ENCODE data around the gene PTPRU. TPM values are rescaled to one million over a fixed set of nuclear protein-coding genes. Genes with fewer than 3 reads are reported as not detected.

The PTPRU gene
- total RNA-seq, 6 experiments from 2014 or later: 5.6 to 8.1 (median 7.0) TPM

DNA sequence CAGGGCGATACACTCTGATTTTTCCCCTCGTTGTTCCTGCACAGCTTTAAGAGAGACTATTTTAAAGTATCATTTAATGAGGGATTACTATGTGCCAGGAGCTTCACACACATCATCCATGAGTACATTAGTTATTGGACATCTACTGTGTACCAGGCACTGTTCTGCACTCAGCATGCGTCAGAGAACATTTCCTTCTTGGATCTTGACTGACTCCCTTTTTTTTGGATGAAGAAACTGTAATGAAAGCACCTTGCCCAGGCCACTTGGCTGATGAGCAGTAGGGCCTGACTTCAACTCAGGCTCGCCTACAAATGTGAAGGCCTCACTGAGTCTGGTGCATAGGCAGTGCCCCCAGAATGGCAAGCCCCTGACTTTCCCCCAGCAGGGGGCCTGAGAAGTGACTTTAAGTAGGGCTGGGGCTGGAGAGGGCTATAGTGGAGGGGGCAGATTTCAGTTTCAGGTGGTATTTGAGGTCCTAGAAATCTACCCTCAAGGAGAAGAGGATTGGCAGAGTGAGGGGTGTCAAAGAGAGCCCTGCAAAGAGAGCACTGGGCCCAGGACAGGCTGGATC lies 50.0 kb downstream of the PTPRU start:
- peaks cover 21% of the 10 kb centered on the region for H3K4me1 Mint-ChIP-seq (ENCODE audit: low read depth)
- no peak overlapping the region for H3K4me3 Mint-ChIP-seq
- H3K27me3 Mint-ChIP-seq (ENCODE audit: insufficient read depth): peaks cover 3% of the 10 kb centered on the region; the same call in 1 of the 2 replicates
- H3K36me3 Mint-ChIP-seq (ENCODE audit: low read depth): no peaks in the 10 kb centered on the region
- TF ChIP-seq, protein P1, sequence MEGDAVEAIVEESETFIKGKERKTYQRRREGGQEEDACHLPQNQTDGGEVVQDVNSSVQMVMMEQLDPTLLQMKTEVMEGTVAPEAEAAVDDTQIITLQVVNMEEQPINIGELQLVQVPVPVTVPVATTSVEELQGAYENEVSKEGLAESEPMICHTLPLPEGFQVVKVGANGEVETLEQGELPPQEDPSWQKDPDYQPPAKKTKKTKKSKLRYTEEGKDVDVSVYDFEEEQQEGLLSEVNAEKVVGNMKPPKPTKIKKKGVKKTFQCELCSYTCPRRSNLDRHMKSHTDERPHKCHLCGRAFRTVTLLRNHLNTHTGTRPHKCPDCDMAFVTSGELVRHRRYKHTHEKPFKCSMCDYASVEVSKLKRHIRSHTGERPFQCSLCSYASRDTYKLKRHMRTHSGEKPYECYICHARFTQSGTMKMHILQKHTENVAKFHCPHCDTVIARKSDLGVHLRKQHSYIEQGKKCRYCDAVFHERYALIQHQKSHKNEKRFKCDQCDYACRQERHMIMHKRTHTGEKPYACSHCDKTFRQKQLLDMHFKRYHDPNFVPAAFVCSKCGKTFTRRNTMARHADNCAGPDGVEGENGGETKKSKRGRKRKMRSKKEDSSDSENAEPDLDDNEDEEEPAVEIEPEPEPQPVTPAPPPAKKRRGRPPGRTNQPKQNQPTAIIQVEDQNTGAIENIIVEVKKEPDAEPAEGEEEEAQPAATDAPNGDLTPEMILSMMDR (IDR thresholded peaks at IDR 0.05): no peak
- H3K27ac Mint-ChIP-seq: no peak overlapping the region
- no peak for DNase-seq
- no peaks in the 10 kb centered on the region for H3K9me3 Mint-ChIP-seq

DNA sequence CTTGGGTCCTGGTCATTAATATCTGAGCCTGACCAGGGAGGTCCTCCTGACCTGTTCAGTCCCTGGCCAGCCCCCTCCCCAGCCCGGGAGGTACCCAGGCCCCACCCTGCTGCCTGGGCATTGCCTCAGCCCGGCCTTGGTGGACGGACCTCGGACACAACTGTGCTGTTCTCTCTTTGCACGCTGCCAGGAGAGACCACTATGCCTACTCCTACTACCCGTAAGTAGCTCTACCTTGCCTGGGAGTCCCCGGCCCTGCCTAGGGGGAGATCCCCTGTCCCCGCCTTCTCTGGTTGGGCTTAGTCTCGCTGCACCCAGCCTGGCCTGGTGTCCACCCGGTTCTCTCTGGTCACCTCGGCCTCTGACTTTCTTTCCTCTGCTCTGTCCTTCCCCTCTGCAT lies 53.2 kb downstream of the PTPRU start:
- DNase-seq: no peak
- Mint-ChIP-seq H3K9me3 (no peaks in the 10 kb centered on the region), H3K36me3 (ENCODE audit: low read depth) (no peaks in the 10 kb centered on the region), H3K4me3 (no peak overlapping the region), H3K27me3 (ENCODE audit: insufficient read depth) (peaks cover 3% of the 10 kb centered on the region; the same call in 1 of the 2 replicates), H3K27ac (no peak overlapping the region), H3K4me1 (ENCODE audit: low read depth) (peaks cover 10% of the 10 kb centered on the region)
- TF ChIP-seq, protein P1 (IDR thresholded peaks at IDR 0.05): no peak

DNA sequence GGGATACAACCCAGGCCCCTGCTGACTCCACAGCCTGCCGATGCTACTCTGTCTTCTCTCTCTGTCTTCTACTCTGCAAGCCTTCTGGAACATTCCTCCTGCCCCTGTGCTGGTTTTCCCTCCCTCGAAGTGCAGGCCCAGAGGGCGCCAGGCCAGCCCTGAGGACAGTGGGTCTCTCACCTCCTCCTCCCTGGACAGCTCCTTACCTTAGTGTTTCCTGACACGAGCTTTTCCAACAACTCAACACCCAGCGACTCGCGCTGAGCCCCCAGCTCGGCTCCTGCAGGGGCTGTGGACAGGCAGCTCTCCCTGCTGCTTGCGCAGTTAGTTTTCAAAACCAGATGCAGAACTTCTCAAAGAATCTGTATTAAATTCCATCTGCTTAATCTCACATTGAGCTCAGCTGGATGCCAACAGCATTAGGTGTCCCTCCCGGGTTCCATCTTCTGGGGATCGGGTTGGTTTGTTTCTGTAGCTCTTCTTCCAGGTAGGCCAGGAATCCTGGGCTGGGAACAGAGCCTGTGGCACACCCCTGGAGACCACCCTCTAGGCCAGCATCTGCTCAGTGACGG lies 54.2 kb downstream of the PTPRU start:
- H3K36me3 Mint-ChIP-seq (ENCODE audit: low read depth): no peaks in the 10 kb centered on the region
- TF ChIP-seq, protein P1 (IDR thresholded peaks at IDR 0.05): no peak
- peaks cover 10% of the 10 kb centered on the region for H3K4me1 Mint-ChIP-seq (ENCODE audit: low read depth)
- no peaks in the 10 kb centered on the region; the same call in 1 of the 2 replicates for H3K27me3 Mint-ChIP-seq (ENCODE audit: insufficient read depth)
- peak; percentile 11 for DNase-seq
- no peaks in the 10 kb centered on the region for H3K9me3 Mint-ChIP-seq
- H3K27ac Mint-ChIP-seq: peak overlapping the region; percentile 52; the same call in 1 of the 2 replicates
- H3K4me3 Mint-ChIP-seq: no peak overlapping the region

DNA sequence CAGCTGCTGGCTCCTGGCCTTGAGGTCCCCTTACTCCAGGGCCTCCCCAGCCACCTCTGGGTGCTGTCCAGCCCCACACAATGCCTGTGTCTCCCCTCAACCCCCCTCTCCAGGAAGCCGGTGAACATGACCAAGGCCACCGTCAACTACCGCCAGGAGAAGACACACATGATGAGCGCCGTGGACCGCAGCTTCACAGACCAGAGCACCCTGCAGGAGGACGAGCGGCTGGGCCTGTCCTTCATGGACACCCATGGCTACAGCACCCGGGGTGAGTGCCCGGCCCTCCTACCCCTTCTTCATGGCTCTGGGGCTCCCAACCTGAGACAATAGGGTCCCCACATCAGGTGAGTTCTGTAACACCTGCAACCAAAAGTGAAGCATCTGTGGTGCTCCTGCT lies 55.4 kb downstream of the PTPRU start:
- no peak for DNase-seq
- TF ChIP-seq, protein P1 (IDR thresholded peaks at IDR 0.05): no peak
- Mint-ChIP-seq H3K36me3 (ENCODE audit: low read depth) (no peaks in the 10 kb centered on the region), H3K27me3 (ENCODE audit: insufficient read depth) (no peaks in the 10 kb centered on the region; the same call in 1 of the 2 replicates), H3K4me3 (no peak overlapping the region), H3K27ac (no peak overlapping the region), H3K4me1 (ENCODE audit: low read depth) (peaks cover 10% of the 10 kb centered on the region), H3K9me3 (no peaks in the 10 kb centered on the region)

DNA sequence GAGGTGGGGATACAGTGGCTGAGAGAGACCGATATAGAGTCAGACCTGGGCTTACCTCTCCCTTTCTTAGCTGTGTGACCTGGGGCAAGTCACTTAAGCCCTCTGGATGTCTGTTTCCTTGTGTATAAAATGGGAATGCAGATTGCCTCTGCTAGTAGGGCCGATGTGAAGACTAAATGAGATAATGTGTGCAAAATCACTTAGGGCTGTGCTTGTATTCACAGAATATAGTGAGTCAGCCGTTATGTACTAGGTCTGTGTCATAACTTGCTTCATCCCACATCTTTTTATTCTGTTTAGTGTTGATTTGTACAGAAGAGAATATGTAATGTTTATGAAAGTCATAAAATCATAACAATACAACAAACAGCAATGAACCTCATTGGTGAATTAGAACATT lies 56.0 kb downstream of the PTPRU start:
- Mint-ChIP-seq H3K36me3 (ENCODE audit: low read depth) (no peaks in the 10 kb centered on the region), H3K27ac (no peak overlapping the region), H3K4me1 (ENCODE audit: low read depth) (peaks cover 11% of the 10 kb centered on the region), H3K27me3 (ENCODE audit: insufficient read depth) (no peaks in the 10 kb centered on the region; the same call in 1 of the 2 replicates), H3K4me3 (no peak overlapping the region), H3K9me3 (no peaks in the 10 kb centered on the region)
- DNase-seq: no peak
- TF ChIP-seq, protein P1 (IDR thresholded peaks at IDR 0.05): no peak

Measured in HFFc6 (cell line).